ENCODE measurements around the gene C1orf94. TPM values are rescaled to one million over a fixed set of nuclear protein-coding genes. Genes with fewer than 3 reads are reported as not detected.

The C1orf94 gene
- polyA plus RNA-seq, 1 donor (not counting 4 experiments of a cell fraction or from before 2014, with no cell fraction given): 0.05 TPM

DNA sequence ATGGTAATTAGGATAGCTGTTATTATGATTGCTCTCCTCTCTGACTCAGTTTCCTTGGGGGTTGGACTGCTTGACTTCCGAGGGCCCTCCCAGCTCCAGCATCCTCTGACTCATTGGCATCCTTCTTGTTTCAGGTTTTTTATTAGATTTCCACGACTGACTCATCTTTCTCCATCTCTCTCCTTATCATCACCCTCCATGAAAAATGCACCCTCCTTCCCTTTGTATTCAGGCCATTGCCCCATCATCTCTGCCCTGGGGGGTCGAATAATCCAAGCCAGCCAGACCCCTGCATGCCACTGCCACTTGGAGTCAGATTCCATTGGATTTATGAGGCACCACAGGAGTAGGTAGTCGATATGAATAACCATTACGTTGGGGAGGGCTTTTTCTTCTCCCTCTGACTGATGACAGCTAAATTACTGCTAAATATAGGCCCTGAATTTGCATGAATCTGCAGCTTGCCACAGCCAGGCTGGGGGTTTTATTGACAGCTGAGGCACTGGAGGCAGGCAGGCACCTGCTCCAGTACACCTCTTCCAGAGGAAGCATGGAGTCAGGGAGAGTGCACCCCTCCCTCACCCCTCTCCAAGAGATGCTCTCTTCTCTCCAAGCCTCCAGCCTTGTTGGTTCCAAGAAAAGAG, 91.7 kb downstream of the C1orf94 start:
- no peaks in the 10 kb centered on the region for H4K20me1 ChIP-seq (ENCODE audit: control insufficient read depth, extremely low read depth, insufficient read depth, low read length)
- no peaks in the 10 kb centered on the region for H3K36me3 ChIP-seq (ENCODE audit: control insufficient read depth in 2 of 2, extremely low read depth in 1 of 2, insufficient read depth in 2 of 2, low read length in 2 of 2)
- H2AFZ ChIP-seq (ENCODE audit: control insufficient read depth, low read length): no peak overlapping the region
- no peaks in the 10 kb centered on the region for H3K9me1 ChIP-seq (ENCODE audit: control insufficient read depth, extremely low read depth, insufficient read depth, low read length)
- H3K27me3 ChIP-seq (ENCODE audit: control insufficient read depth, extremely low read depth, insufficient read depth, low read length): no peaks in the 10 kb centered on the region
- no peak overlapping the region for H3K4me3 ChIP-seq (ENCODE audit: control insufficient read depth in 2 of 3, extremely low read depth in 1 of 3, insufficient read depth in 2 of 3, low read depth in 1 of 3, low read length in 3 of 3)
- TF ChIP-seq, protein P1, sequence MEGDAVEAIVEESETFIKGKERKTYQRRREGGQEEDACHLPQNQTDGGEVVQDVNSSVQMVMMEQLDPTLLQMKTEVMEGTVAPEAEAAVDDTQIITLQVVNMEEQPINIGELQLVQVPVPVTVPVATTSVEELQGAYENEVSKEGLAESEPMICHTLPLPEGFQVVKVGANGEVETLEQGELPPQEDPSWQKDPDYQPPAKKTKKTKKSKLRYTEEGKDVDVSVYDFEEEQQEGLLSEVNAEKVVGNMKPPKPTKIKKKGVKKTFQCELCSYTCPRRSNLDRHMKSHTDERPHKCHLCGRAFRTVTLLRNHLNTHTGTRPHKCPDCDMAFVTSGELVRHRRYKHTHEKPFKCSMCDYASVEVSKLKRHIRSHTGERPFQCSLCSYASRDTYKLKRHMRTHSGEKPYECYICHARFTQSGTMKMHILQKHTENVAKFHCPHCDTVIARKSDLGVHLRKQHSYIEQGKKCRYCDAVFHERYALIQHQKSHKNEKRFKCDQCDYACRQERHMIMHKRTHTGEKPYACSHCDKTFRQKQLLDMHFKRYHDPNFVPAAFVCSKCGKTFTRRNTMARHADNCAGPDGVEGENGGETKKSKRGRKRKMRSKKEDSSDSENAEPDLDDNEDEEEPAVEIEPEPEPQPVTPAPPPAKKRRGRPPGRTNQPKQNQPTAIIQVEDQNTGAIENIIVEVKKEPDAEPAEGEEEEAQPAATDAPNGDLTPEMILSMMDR (optimal IDR thresholded peaks at IDR 0.05 in 1 of 3, IDR thresholded peaks at IDR 0.05 in 1 of 3, conservative IDR thresholded peaks at IDR 0.05 in 1 of 3; ENCODE audit: extremely low read depth in 1 of 3, insufficient read depth in 2 of 3, low read length in 3 of 3): no peak
- TF ChIP-seq EZH2 (IDR thresholded peaks at IDR 0.05; ENCODE audit: low read length): no peak
- no peaks in the 10 kb centered on the region for H3K9me3 ChIP-seq (ENCODE audit: control insufficient read depth, low read depth, low read length)
- peak; percentile 91 for DNase-seq (ENCODE audit: low read depth, low spot score)
- dilution Hi-C loops (cut with MboI; ENCODE audit: extremely low pct_ligation_motif_present, low sequenced_read_pairs): no loop called here
- peak overlapping the region; percentile 23 for H3K4me2 ChIP-seq (ENCODE audit: control insufficient read depth, extremely low read depth, insufficient read depth, low read depth, low read length)
- H3K79me2 ChIP-seq (ENCODE audit: control insufficient read depth, insufficient read depth, low read length): no peaks in the 10 kb centered on the region
- H3K4me1 ChIP-seq (ENCODE audit: control insufficient read depth, extremely low read depth, insufficient read depth, low read length): peaks cover 40% of the 10 kb centered on the region
- H3K9ac ChIP-seq (ENCODE audit: control insufficient read depth, extremely low read depth, insufficient read depth, low read length): no peak overlapping the region
- peak overlapping the region; percentile 12 for H3K27ac ChIP-seq (ENCODE audit: control insufficient read depth, insufficient read depth, low read length)
- peak; percentile 98 for FAIRE-seq

Other genes with a start within 250 kb of the C1orf94 start
- 1.2 to 3.0 TPM (median 2.0 TPM) in 3 replicates for gene CSMD2, start 11.7 kb upstream of the C1orf94 start, polyA plus RNA-seq

Measured in keratinocyte (primary cell).